PC-3 (cell line): ENCODE results near the gene CHKA. TPM values are rescaled to one million over a fixed set of nuclear protein-coding genes. Genes with fewer than 3 reads are reported as not detected.

Source experiments
- ATAC-seq: fragments of 200-7000 bp; cut with Tn5 transposase; 2 replicates; pipeline ENCODE4 v1.9.1; 2020; ENCODE audit warnings: mild to moderate bottlenecking, moderate library complexity
- BruUV-seq: library from RNA; stranded (reverse); fragments of 400-500 nt; replicated peaks from 2 replicates; lab custom pipeline; 2021; lab: Mats Ljungman, UMichigan
- CTCF ChIA-PET: fragments of 300-600 bp; sonication (Branson Sonifier 250); formaldehyde crosslinking; loops from one replicate; lab custom pipeline; 2022; ENCODE audit warnings: antibody characterized with exemption; lab: Charles Lee
- POLR2A ChIA-PET: fragments of 300-600 bp; sonication (Branson Sonifier 250); formaldehyde crosslinking; loops from one replicate; lab custom pipeline; 2022; ENCODE audit warnings: antibody characterized with exemption; ENCODE audit not compliant: unreplicated experiment; lab: Charles Lee
- DNase-seq: peaks from one replicate; pipeline ENCODE4 v3.0.0-alpha.2; 2015
- H2AFZ ChIP-seq: fragments of 300-600 bp; sonication (generic); 2 replicates; pipeline ENCODE4 v1.6.0; 2016; ENCODE audit warnings: antibody characterized with exemption, low read length
- H3F3A ChIP-seq: fragments of 300-600 bp; sonication (generic); one replicate; pipeline ENCODE4 v1.6.0; 2017; ENCODE audit warnings: antibody characterized with exemption, low read length, control low read depth, mild to moderate bottlenecking; ENCODE audit not compliant: unreplicated experiment
- H3K27ac ChIP-seq: fragments of 300-600 bp; sonication (generic); 2 replicates; pipeline ENCODE4 v1.5.1; 2016; ENCODE audit warnings: mild to moderate bottlenecking, low read length
- H3K27me3 ChIP-seq: fragments of 300-600 bp; sonication (generic); 2 replicates; pipeline ENCODE4 v1.6.1; 2016; ENCODE audit warnings: low read length, mixed read lengths
- H3K36me3 ChIP-seq: fragments of 300-600 bp; sonication (generic); 2 replicates; pipeline ENCODE4 v1.6.1; 2016; ENCODE audit warnings: low read depth, mixed run types, low read length, mixed read lengths
- H3K4me1 ChIP-seq: fragments of 300-600 bp; sonication (generic); 2 replicates; pipeline ENCODE4 v1.5.1; 2016; ENCODE audit warnings: low read length; ENCODE audit not compliant: insufficient read depth
- H3K4me2 ChIP-seq: fragments of 300-600 bp; sonication (generic); 2 replicates; pipeline ENCODE4 v1.6.0; 2016; ENCODE audit warnings: low read length
- H3K4me3 ChIP-seq: fragments of 300-600 bp; sonication (generic); 2 replicates; pipeline ENCODE4 v1.5.1; 2016; ENCODE audit warnings: mild to moderate bottlenecking, low read length, mixed read lengths
- H3K79me2 ChIP-seq: fragments of 300-600 bp; sonication (generic); 2 replicates; pipeline ENCODE4 v1.6.1; 2017; ENCODE audit warnings: low read length, mixed read lengths
- H3K9ac ChIP-seq: fragments of 300-600 bp; sonication (generic); 2 replicates; pipeline ENCODE4 v1.6.0; 2016; ENCODE audit warnings: mild to moderate bottlenecking, low read length
- H3K9me2 ChIP-seq: fragments of 300-600 bp; sonication (generic); replicated peaks from 2 replicates; pipeline ENCODE4 v1.6.1; 2016; ENCODE audit warnings: mixed run types, low read length, mixed read lengths
- H3K9me3 ChIP-seq: fragments of 300-600 bp; sonication (generic); 2 replicates; pipeline ENCODE4 v1.6.1; 2016; ENCODE audit warnings: low read length, mixed read lengths
- H4K20me1 ChIP-seq: fragments of 300-600 bp; sonication (generic); 2 replicates; pipeline ENCODE4 v1.6.1; 2016; ENCODE audit warnings: low read length, mixed read lengths
- CTCF ChIP-seq: fragments of 300-600 bp; sonication (generic); conservative IDR thresholded peaks from 2 replicates; pipeline ENCODE4 v1.5.1; 2017; ENCODE audit warnings: antibody characterized with exemption, low read depth, mild to moderate bottlenecking, low read length
- EZH2 ChIP-seq: fragments of 300-600 bp; sonication (generic); IDR thresholded peaks from one replicate; pipeline ENCODE4 v1.6.1; 2017; ENCODE audit warnings: antibody characterized with exemption, mild to moderate bottlenecking, low read length; ENCODE audit not compliant: unreplicated experiment
- EZH2phosphoT487 ChIP-seq: fragments of 300-600 bp; sonication (generic); IDR thresholded peaks from 2 replicates; pipeline ENCODE4 v1.6.1; 2018; ENCODE audit warnings: mild to moderate bottlenecking, antibody characterized with exemption, low read length, borderline replicate concordance
- intact Hi-C: fragments of 100-400 bp; cut with micrococcal nuclease; formaldehyde crosslinking; loops from 2 replicates; pipeline ENCODE4 v1.9.0; 2023
- total RNA-seq: library from RNA; depleted of rRNA; stranded (reverse); fragments of >200 nt; gene quantifications from 2 replicates; pipeline ENCODE4 v1.2.3, GENCODE V29; 2014

CHKA gene
- total RNA-seq, 1 experiment from 2014 or later: 57.5 TPM

GRCh38 chr11:68051191-68052136, 69.7 kb downstream of the CHKA start:
- Histone ChIP-seq H3K79me2 (no peaks in the 10 kb centered on the region), H3K27me3 (no peaks in the 10 kb centered on the region), H3F3A (no peaks in the 10 kb centered on the region), H3K9ac (no peak overlapping the region), H3K9me2 (no peaks in the 10 kb centered on the region), H4K20me1 (no peaks in the 10 kb centered on the region), H3K4me2 (no peak overlapping the region), H3K27ac (no peak overlapping the region), H2AFZ (no peak overlapping the region), H3K4me1 (no peaks in the 10 kb centered on the region), H3K36me3 (peaks cover 11% of the 10 kb centered on the region; the same call in 1 of the 2 replicates), H3K9me3 (no peaks in the 10 kb centered on the region), H3K4me3 (no peak overlapping the region)
- TF ChIP-seq EZH2phosphoT487 (no peak), CTCF (no peak), EZH2 (no peak)
- ChIA-PET CTCF (no interaction called here), POLR2A (no interaction called here)
- intact Hi-C loops: no loop called here
- peak; percentile 18; the same call in 1 of the 2 replicates for ATAC-seq
- TSS peak; percentile 8 for BruUV-seq
- no peak for DNase-seq

- ChIA-PET POLR2A (no interaction called here), CTCF (no interaction called here)
- Histone ChIP-seq H3K36me3 (peaks cover 11% of the 10 kb centered on the region; the same call in 1 of the 2 replicates), H3K4me2 (no peak overlapping the region), H3K27me3 (no peaks in the 10 kb centered on the region), H4K20me1 (no peaks in the 10 kb centered on the region), H3K9ac (no peak overlapping the region), H3K79me2 (no peaks in the 10 kb centered on the region), H3K4me1 (no peaks in the 10 kb centered on the region), H3K27ac (no peak overlapping the region), H3F3A (no peaks in the 10 kb centered on the region), H3K9me2 (no peaks in the 10 kb centered on the region), H3K9me3 (no peaks in the 10 kb centered on the region), H2AFZ (no peak overlapping the region), H3K4me3 (no peak overlapping the region)
- no peak for TF ChIP-seq EZH2phosphoT487
- no peak for TF ChIP-seq CTCF
- TF ChIP-seq EZH2: no peak
- ATAC-seq: no peak
- BruUV-seq: TSS peak; percentile 13
- DNase-seq: no peak
- intact Hi-C loops: no loop called here
Measured at GRCh38 chr11:68050371-68050841, 70.8 kb downstream of the CHKA start.
